ENCODE measurements around the gene CDK6. TPM values are rescaled to one million over a fixed set of nuclear protein-coding genes. Genes with fewer than 3 reads are reported as not detected.

Gene CDK6
- polyA plus RNA-seq, 1 donor (not counting 4 experiments of a cell fraction or from before 2014, with no cell fraction given): 53.5 TPM

GRCh38 chr7:92699560-92699959 lies 136.8 kb downstream of the CDK6 start:
- no peak overlapping the region for H2AFZ ChIP-seq (ENCODE audit: control insufficient read depth, low read length)
- no peak overlapping the region for H3K4me2 ChIP-seq (ENCODE audit: control insufficient read depth, extremely low read depth, insufficient read depth, low read depth, low read length)
- H3K9ac ChIP-seq (ENCODE audit: control insufficient read depth, extremely low read depth, insufficient read depth, low read length): no peak overlapping the region
- no peak overlapping the region for H3K4me3 ChIP-seq (ENCODE audit: control insufficient read depth in 2 of 3, extremely low read depth in 1 of 3, insufficient read depth in 2 of 3, low read depth in 1 of 3, low read length in 3 of 3)
- no peaks in the 10 kb centered on the region for H3K9me3 ChIP-seq (ENCODE audit: control insufficient read depth, low read depth, low read length)
- no peak overlapping the region for H3K27ac ChIP-seq (ENCODE audit: control insufficient read depth, insufficient read depth, low read length)
- H3K9me1 ChIP-seq (ENCODE audit: control insufficient read depth, extremely low read depth, insufficient read depth, low read length): no peaks in the 10 kb centered on the region
- H4K20me1 ChIP-seq (ENCODE audit: control insufficient read depth, extremely low read depth, insufficient read depth, low read length): no peaks in the 10 kb centered on the region
- no peaks in the 10 kb centered on the region for H3K27me3 ChIP-seq (ENCODE audit: control insufficient read depth, extremely low read depth, insufficient read depth, low read length)
- no peak for TF ChIP-seq CTCF (optimal IDR thresholded peaks at IDR 0.05 in 1 of 3, IDR thresholded peaks at IDR 0.05 in 1 of 3, conservative IDR thresholded peaks at IDR 0.05 in 1 of 3; ENCODE audit: extremely low read depth in 1 of 3, insufficient read depth in 2 of 3, low read length in 3 of 3)
- no peak for TF ChIP-seq EZH2 (IDR thresholded peaks at IDR 0.05; ENCODE audit: low read length)
- dilution Hi-C loops (cut with MboI; ENCODE audit: extremely low pct_ligation_motif_present, low sequenced_read_pairs): no loop called here
- peaks cover 4% of the 10 kb centered on the region for H3K4me1 ChIP-seq (ENCODE audit: control insufficient read depth, extremely low read depth, insufficient read depth, low read length)
- peaks cover 71% of the 10 kb centered on the region for H3K79me2 ChIP-seq (ENCODE audit: control insufficient read depth, insufficient read depth, low read length)
- H3K36me3 ChIP-seq (ENCODE audit: control insufficient read depth in 2 of 2, extremely low read depth in 1 of 2, insufficient read depth in 2 of 2, low read length in 2 of 2): peaks cover 0 to 3% of the 10 kb centered on the region in 2 experiments
- no peak for DNase-seq (ENCODE audit: low read depth, low spot score)
- no peak for FAIRE-seq

GRCh38 chr7:92698237-92698841 lies 138.0 kb downstream of the CDK6 start:
- H2AFZ ChIP-seq (ENCODE audit: control insufficient read depth, low read length): no peak overlapping the region
- no peak overlapping the region for H3K27ac ChIP-seq (ENCODE audit: control insufficient read depth, insufficient read depth, low read length)
- no peaks in the 10 kb centered on the region for H4K20me1 ChIP-seq (ENCODE audit: control insufficient read depth, extremely low read depth, insufficient read depth, low read length)
- FAIRE-seq: no peak
- dilution Hi-C loops (cut with MboI; ENCODE audit: extremely low pct_ligation_motif_present, low sequenced_read_pairs): no loop called here
- no peak overlapping the region for H3K4me2 ChIP-seq (ENCODE audit: control insufficient read depth, extremely low read depth, insufficient read depth, low read depth, low read length)
- no peaks in the 10 kb centered on the region for H3K27me3 ChIP-seq (ENCODE audit: control insufficient read depth, extremely low read depth, insufficient read depth, low read length)
- no peaks in the 10 kb centered on the region for H3K9me3 ChIP-seq (ENCODE audit: control insufficient read depth, low read depth, low read length)
- no peak overlapping the region for H3K4me3 ChIP-seq (ENCODE audit: control insufficient read depth in 2 of 3, extremely low read depth in 1 of 3, insufficient read depth in 2 of 3, low read depth in 1 of 3, low read length in 3 of 3)
- peaks cover 4% of the 10 kb centered on the region for H3K4me1 ChIP-seq (ENCODE audit: control insufficient read depth, extremely low read depth, insufficient read depth, low read length)
- TF ChIP-seq CTCF (optimal IDR thresholded peaks at IDR 0.05 in 1 of 3, IDR thresholded peaks at IDR 0.05 in 1 of 3, conservative IDR thresholded peaks at IDR 0.05 in 1 of 3; ENCODE audit: extremely low read depth in 1 of 3, insufficient read depth in 2 of 3, low read length in 3 of 3) (no peak), EZH2 (IDR thresholded peaks at IDR 0.05; ENCODE audit: low read length) (no peak)
- no peak overlapping the region for H3K9ac ChIP-seq (ENCODE audit: control insufficient read depth, extremely low read depth, insufficient read depth, low read length)
- peaks cover 0 to 4% of the 10 kb centered on the region in 2 experiments for H3K36me3 ChIP-seq (ENCODE audit: control insufficient read depth in 2 of 2, extremely low read depth in 1 of 2, insufficient read depth in 2 of 2, low read length in 2 of 2)
- peaks cover 73% of the 10 kb centered on the region for H3K79me2 ChIP-seq (ENCODE audit: control insufficient read depth, insufficient read depth, low read length)
- H3K9me1 ChIP-seq (ENCODE audit: control insufficient read depth, extremely low read depth, insufficient read depth, low read length): no peaks in the 10 kb centered on the region
- no peak for DNase-seq (ENCODE audit: low read depth, low spot score)

Measured in keratinocyte (primary cell).